GM21367 (cell line): ENCODE data around the gene KCNH5.

Experiments used
- ATAC-seq: cut with Tn5 transposase; IDR thresholded peaks from one replicate; pipeline ENCODE4 v1.9.1; 2021; ENCODE audit not compliant: unreplicated experiment

Gene KCNH5

DNA sequence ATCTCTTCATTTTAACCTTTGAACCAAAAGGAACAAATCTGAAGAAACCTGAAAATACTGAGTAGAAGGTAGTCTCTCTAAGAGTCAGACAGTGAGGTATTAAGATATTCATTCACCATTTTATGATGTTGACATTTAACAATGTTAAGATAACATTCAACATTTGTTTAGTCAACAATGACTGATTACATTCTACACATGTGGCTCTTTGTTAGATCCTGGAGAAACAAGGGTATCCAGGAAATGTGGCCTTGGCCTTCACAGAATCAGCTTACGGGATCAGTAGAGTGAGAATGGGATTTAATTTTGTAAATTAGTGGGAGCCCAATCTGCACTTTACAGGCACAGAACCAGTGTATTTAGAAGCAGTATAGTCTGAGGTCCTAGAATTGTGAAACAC is 355.5 kb downstream of the KCNH5 start:
- ATAC-seq: no peak

DNA sequence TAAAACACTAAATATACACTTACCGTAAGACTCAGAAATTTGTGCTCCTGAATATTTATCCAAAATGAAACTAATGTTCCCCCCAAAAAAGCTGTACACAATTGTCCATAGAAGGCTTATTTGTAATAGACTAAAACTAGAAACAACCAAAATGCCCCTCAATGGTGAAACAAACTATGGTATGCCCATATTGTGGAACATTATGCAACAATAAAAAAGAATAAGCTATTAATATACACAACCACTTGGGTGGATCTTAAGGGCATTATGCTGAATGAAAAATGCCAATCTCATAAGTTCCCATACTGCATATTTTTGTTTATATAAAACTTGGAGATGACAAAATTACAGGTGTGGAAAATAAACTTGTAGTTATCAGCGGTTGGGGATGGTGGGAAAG is 357.4 kb downstream of the KCNH5 start:
- no peak for ATAC-seq

DNA sequence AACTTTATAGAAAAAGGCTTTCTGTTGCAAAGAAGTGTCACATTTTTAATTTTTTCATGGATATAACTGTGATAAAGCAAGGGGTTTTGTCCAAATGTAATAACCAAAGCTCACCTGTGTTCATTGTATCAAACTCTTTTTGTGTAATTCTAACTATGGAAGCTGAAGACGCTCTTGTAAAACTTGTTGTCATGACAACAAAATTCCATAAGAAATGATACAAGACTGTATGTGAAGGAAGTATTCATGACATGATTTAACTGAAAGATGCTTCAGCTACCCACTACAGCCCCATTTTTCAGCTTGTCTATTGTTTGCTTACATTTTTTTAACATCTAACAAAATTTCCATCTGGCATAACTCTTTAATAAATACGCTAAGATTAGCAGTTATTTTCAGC is 360.9 kb downstream of the KCNH5 start:
- no peak for ATAC-seq

DNA sequence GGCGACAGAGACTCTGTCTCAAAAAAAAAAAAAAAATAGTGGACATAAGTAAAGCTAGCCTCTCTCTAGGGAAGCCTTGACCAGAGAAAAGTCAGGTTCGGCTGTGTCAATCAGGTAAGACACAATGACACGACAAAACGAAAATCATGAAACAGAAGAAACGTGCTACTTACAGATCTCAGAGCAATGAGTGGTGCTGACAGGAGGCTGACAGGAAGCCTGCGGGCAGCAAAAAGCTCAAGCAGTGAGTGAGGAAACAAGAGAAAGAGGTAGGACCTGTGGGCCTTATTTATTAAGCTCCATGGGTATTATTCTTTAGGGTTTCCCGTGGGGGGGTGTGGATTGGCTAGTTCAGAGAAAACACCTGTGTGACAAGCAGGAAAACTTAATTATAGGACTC is 363.1 kb downstream of the KCNH5 start:
- ATAC-seq: no peak

DNA sequence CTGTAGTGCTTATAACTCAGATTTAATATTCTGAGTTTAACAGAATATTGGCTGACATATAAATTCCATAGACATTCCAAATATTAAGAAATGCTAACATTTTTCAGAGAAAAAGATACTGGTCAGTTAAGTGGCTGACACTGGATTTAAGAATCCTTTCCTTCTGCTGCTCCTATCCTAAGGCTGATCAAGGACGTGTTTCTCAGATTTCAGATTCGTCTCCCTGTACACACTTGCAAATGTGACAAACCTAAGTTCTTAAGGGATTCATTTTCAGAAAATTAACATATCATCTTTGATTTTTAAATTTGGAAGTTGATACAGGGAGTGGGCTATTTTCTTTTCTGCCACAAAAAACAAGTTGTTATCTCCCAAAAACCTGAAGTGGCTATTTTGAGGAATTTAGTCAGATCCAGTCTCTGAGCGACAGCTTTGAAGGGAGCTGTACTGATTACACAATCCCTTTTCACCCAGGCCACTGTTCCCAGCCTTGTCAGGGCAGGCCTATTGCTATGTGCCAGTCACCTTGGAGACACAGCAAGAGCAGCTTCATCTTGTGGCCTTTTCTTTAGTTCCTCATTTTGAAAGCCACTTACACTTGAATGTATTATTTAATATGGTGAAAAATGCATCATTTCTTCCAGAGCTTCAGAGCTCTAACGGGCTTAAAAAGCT is 370.6 kb downstream of the KCNH5 start:
- no peak for ATAC-seq

DNA sequence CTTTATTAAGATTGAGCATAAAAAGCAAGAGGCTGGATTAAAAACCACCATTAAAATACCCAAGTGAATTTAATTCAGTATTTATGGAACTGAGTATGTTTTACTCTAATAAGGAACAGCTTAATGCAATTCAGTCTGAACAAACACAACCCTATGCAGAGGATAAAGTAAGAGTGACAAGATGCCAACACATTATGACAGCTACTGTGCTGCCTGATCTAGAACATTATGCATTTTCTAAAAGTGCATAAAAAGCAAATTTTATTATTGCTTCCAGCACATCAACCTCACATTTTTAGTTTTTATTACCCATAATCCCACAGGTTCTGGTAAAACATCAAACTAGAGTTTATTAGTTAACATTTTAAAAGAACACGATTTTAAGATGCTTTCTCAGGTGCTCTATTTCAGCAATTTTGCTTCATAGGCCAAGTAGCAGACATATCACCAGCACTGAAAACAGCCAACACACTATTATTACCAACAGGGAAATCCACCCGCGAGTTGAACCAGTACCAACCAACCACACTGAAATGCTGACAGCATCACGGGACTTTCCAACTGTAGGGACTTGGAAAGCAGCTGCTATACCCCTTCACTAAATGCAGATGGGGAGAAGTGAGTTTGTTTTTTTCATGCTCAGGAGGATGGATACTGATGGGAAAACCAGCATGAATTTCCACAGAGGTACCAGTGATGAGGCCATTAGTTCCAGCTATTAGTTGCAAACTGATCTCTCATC is 372.1 kb downstream of the KCNH5 start:
- ATAC-seq: no peak

DNA sequence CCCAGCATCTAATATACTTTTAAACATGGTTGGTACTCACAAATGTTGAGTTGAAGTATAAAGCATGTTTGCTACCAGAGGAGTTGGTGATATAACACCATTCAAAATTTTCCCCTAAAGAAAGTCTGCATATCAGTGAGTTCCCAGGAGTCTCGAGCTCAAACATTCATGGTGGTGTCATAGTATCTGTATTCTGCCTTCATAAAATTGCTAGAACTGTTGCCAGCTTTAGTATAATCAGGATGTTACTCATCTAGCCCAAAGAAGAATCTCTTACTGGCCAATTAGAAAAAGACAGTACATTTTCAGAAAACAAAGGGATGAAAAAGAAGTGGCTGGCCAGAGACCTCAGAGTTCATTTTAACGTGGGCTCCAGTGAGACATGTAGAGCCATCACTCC is 374.7 kb downstream of the KCNH5 start:
- ATAC-seq: no peak

DNA sequence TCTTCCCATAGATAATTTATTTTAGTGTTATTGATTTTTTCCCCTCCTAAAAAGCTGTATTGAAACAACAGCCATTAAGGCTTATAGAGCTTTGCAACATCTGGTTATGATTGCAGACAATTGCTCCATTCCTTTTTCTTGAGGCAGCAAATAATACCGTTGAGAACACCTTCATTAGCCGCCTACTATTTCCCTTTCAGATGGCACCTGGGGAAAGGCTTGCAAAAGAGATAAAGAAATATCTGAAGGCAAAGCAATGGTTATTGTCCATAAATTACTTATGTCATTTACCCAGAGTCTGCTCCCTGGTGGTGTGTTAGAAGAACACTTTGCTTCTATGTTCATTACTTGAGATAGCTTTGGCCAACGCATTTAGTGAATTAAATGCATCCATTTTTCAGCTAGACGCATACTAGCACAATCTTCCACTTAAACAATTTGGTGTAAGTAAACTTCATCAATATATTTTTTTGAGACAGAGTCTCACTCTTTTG is 377.8 kb downstream of the KCNH5 start:
- no peak for ATAC-seq

DNA sequence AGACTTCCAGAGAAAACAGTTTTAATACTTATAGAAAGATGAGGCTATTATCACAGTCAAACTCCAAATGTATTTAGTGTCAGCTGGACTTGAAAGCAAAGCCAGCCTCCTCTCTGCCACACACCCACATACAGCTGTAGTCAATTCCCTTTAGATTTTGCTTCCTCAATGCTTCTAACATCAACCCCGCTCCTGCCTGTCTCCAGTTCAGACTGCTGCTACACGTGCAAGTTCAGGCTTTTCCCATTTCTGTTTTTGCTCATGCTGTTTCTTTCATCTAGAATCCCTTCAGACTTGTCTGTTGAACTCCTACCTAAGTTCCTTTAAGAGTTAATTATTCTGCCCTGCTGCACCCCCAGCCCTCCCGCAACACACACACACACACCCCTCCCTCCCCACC is 380.0 kb downstream of the KCNH5 start:
- no peak for ATAC-seq

DNA sequence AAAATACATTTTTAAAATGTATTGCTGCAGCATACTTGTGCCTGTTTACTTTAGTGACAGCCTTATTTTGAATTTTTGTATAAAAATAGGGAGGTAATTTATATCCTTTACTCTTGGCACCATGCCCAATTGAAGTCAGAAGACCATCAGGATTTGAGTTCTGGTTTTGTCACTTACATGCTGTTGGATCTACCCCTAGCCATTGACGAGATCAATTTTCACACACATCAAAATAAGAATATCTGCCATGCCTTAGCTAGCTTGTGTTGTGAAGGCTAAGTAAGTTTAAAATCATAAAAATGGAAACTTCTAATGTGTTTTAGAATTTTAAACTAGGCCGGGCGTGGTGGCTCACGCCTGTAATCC is 381.8 kb downstream of the KCNH5 start:
- no peak for ATAC-seq

DNA sequence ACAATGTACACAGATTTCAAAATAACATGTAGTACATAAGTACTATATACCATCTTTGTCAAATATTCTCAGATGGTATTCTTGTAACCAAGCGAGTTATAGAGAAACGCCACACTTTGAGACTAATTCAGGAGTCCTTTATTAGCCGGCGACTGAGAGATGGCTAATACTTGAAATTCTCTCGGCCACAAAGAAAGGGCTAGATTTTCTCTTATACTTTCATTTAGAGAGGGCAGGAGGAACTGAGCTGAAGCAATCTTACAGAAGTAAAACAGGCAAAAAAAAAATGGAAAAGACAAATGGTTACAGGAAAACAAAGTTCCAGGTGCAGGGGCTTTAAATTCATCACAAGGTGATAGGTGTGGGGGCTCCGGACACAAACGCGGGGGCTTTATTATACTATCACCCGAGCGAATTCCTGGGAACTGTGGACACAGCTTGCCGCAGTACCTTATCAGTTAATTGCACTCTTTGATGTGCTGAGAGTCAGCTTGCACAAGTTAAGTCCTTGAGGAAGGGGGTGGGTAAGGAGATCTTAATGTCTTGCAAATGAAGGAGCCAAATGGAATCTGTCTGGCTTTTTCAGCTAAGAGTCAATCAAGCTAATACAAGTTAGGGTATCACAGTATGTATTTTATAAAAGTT is 382.3 kb downstream of the KCNH5 start:
- no peak for ATAC-seq

DNA sequence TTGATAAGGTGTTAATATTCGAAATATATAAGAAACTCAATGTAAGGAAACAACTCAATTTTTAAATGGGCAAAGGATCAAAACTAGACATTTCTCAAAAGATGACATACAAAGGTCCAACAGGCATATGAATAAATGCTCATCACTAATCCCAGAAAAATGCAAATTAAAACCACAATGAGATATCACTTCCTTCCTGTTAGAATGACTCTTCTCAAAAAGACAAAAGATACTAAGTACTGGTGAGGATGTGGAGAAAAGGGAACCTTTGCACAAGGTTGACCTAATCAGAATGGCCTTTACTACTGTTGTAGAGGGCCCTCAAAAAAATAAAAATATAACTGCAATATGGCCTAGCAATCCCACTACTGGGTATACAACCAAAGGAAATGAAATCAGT is 383.4 kb downstream of the KCNH5 start:
- no peak for ATAC-seq

DNA sequence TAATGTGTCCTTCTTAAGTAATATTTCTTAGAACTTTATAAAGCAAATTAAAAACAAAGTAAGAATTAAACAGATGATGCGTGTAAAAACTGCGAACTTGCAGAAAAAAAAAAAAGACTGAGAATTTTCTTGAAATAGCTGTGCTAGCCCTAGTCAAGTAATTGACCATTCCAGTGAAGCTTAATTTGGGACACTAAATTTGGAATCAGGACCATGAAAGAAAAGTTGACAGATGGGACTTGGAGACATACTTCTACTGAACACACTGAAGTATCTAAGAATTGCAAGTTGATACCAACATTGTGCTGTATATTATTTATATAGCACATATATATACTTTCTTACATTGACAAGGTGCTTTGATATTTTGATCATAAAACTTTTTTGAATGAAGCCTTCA is 386.6 kb downstream of the KCNH5 start:
- no peak for ATAC-seq

DNA sequence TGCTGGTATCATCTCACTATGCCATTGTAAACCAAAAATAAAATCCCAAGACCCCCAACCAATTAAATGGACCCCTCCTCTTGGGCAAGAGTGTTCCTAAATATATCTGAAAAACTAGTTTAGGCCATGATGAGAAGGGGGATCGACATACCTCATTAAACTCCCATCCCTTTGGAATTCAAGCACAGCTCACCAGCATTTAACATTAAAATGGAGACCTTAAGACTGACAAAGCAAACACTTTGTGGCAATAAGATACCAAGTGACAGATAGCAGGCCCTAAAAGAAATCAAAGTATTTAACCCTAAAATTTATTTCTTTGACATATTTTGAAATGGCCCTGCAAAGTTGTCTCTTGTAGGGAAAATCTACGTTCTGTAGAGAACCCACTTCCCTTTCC is 387.9 kb downstream of the KCNH5 start:
- no peak for ATAC-seq

DNA sequence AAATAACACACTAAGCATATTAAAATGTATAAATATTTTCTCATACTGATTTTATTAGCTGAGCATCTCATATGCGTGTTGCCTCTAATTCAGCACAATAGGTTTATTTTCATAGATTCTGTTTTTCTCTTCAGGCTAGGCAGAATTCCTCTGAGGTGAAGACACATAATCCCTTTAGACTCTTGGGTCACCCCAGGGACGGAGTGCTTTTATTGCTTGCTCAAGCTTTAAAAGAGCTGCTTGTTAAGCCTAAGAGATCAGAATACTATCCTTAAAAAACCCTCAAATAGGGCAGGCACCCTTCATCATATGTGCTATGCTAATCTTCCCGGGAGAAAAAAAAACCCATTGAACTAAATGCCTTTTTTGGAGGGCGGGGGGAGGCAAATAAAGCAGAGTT is 390.1 kb downstream of the KCNH5 start:
- ATAC-seq: no peak

DNA sequence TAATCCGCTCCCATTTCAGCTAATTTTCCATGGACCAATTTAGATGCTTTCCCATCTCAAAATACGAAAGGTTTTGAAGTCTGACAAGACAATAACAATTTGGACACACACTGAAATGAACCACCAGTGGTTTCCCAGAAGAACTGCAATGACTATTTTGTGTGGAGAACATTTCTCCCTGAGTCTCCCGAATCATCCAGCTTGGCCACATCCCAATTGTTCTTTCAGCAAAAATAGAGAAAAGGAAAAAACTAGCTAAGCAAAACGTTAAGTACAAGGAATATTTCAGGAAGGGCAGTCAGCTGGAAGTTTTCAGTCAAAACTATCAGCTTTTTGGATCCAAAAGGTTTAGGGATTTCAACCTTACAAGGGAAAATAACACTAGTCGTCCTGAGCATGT is 390.6 kb downstream of the KCNH5 start:
- ATAC-seq: no peak
